ENCODE results near the gene TMTC3.

GRCh38 chr12:88242571-88242925 lies 100.4 kb downstream of the TMTC3 start:
- no peak for TF ChIP-seq CTCF (IDR thresholded peaks at IDR 0.05)
- no peak for TF ChIP-seq POLR2A (IDR thresholded peaks at IDR 0.05)
